ENCODE results near the gene KPTN.

Gene KPTN

DNA sequence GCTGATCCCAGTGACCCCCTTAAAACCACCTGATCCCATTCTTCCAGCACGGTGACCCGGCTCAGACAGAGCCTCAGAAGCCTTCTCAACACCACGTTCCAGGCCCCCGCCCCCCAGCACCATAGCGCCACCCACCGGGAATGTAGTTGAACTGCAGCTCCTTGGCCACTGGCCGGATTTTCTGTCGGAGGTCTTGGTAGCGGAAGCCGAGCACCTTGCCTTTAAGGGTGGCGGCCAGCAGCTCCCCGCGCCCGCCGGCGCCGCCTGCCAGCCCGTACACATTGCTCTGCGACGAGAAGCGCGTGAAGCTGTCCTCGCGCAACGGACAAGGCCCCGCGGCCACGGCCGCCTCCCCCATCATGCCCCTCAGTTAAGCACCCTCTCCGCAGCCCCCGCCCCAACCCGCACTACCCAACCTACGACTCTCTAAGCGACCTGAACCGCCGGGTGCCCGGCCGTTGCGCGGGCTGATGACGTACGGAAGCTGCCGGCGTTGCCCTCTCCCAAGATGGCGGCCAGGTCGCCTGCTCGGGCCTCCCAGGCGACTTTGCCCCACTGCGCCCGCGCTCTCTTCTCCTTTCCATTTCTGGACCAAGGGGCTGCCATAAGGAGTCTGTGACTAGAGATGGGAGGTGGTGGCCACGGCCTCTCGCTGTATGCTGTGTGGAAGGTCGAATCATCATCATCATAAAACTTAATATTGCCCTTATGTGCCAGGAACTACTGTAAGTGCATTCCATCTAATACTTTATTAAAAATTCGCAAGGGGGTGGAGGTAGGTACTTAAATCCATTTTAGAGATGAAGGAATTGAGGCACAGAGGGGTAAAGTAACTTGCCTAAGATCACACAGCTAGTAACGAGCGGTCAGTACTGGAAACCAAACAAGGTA is at the start of gene KPTN:
Gene KPTN, minus strand, starts transcription at position 420 of the 891 bp plus-strand sequence. Its CDS starts 59 bp downstream, at position 361.
- H3K4me2 ChIP-seq (ENCODE audit: low read length) = peak within 1 kb of the TSS; percentile 65
- H3K27ac ChIP-seq (ENCODE audit: low read length) = peak within 1 kb of the TSS; percentile 55
- peaks cover 20% of the 10 kb centered on the region for H3K4me1 ChIP-seq (ENCODE audit: low read length)

DNA sequence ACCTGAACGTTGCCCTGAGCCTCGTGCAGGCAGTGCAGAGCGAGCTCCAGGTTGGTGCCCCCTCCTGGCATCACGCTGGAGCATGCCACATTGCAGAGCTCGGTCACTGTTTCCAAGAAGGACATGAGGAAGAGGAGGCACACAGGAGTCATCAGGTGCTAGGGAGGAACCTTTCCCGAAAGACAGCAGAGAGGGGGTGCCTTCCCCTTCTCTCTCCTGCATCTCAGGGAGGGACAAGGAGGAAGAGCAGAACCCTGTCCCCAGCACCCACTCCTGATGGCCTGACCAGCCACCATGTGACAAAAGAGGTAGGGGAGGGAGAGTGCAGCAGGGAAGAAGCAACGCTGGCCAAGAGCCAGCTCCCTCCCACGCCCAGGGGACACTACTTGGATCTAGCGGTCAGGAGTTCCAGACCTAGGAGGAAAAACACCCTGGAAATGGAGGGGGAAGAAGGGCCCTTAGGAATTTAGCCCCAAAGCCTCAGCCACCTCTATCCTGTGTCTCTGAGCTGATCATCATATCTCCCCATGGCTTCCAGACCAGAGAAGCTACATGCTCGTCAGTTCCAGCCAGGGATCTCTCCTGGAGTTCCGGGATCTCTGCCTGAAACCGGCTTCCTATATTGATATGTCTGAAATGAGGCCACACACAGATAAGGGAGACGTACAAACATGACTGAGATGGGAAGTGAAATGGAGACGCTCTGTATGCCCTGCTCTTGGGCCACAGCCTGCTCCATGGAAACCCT is 47.8 kb upstream of the KPTN start:
- H3K4me3 ChIP-seq (ENCODE audit: low read length) = no peak overlapping the region
- peaks cover 23% of the 10 kb centered on the region for H3K27me3 ChIP-seq (ENCODE audit: low read depth, low read length)
- no peak overlapping the region for H3K27ac ChIP-seq (ENCODE audit: low read length)
- no peaks in the 10 kb centered on the region for H3K36me3 ChIP-seq (replicated peaks; ENCODE audit: low read depth, low read length)
- H4K20me1 ChIP-seq (ENCODE audit: insufficient read depth, low read length) = no peaks in the 10 kb centered on the region
- no peaks in the 10 kb centered on the region for H3K4me1 ChIP-seq (ENCODE audit: low read length)
- TF ChIP-seq EZH2phosphoT487 (IDR thresholded peaks at IDR 0.05; ENCODE audit: low read depth) (no peak), CTCF (IDR thresholded peaks at IDR 0.05; ENCODE audit: low read depth, low read length) (no peak)
- no peaks in the 10 kb centered on the region for H3K9me3 ChIP-seq (ENCODE audit: insufficient read depth, low read length)
- H3K4me2 ChIP-seq (ENCODE audit: low read length) = no peak overlapping the region
- no peak overlapping the region for H3K9ac ChIP-seq (ENCODE audit: low read length)
- no peaks in the 10 kb centered on the region for H3K79me2 ChIP-seq (ENCODE audit: low read length)
- no peak overlapping the region for H2AFZ ChIP-seq (ENCODE audit: low read depth, low read length)

More for the DNA sequence above, at the start of gene KPTN:
- Histone ChIP-seq H3K9me3 (ENCODE audit: insufficient read depth, low read length) (no peaks in the 10 kb centered on the region), H3K27me3 (ENCODE audit: low read depth, low read length) (no peaks in the 10 kb centered on the region), H3K9ac (ENCODE audit: low read length) (peak within 1 kb of the TSS; percentile 90), H4K20me1 (ENCODE audit: insufficient read depth, low read length) (no peaks in the 10 kb centered on the region), H3K4me3 (ENCODE audit: low read length) (peak within 1 kb of the TSS; percentile 80), H2AFZ (ENCODE audit: low read depth, low read length) (peak within 1 kb of the TSS; percentile 75), H3K36me3 (replicated peaks; ENCODE audit: low read depth, low read length) (peaks cover 4% of the 10 kb centered on the region), H3K79me2 (ENCODE audit: low read length) (0 out of 2 replicates have a peak, but pooled peaks cover 6% of the 10 kb centered on the region)
- TF ChIP-seq EZH2phosphoT487 (IDR thresholded peaks at IDR 0.05; ENCODE audit: low read depth) (no peak), CTCF (IDR thresholded peaks at IDR 0.05; ENCODE audit: low read depth, low read length) (peak; percentile 98)

GRCh38 chr19:47529018-47529742 is 45.2 kb upstream of the KPTN start:
- no peaks in the 10 kb centered on the region for H3K79me2 ChIP-seq (ENCODE audit: low read length)
- no peak for TF ChIP-seq EZH2phosphoT487 (IDR thresholded peaks at IDR 0.05; ENCODE audit: low read depth)
- TF ChIP-seq CTCF (IDR thresholded peaks at IDR 0.05; ENCODE audit: low read depth, low read length) = no peak

More at GRCh38 chr19:47529018-47529742, 45.2 kb upstream of the KPTN start:
- Histone ChIP-seq H3K4me3 (ENCODE audit: low read length) (no peak overlapping the region), H3K9me3 (ENCODE audit: insufficient read depth, low read length) (no peaks in the 10 kb centered on the region), H3K27me3 (ENCODE audit: low read depth, low read length) (peaks cover 30% of the 10 kb centered on the region), H3K9ac (ENCODE audit: low read length) (no peak overlapping the region), H2AFZ (ENCODE audit: low read depth, low read length) (no peak overlapping the region), H4K20me1 (ENCODE audit: insufficient read depth, low read length) (no peaks in the 10 kb centered on the region), H3K36me3 (replicated peaks; ENCODE audit: low read depth, low read length) (no peaks in the 10 kb centered on the region), H3K27ac (ENCODE audit: low read length) (no peak overlapping the region), H3K4me1 (ENCODE audit: low read length) (no peaks in the 10 kb centered on the region), H3K4me2 (ENCODE audit: low read length) (no peak overlapping the region)
